ENCODE measurements around the gene SLC25A27.

The SLC25A27 gene

GRCh38 chr6:46719099-46719498 is 66.3 kb downstream of the SLC25A27 start:
- DNase-seq (ENCODE audit: low read depth): no peak

- no peak for DNase-seq (ENCODE audit: low read depth)
Observed at GRCh38 chr6:46720401-46720800, 67.6 kb downstream of the SLC25A27 start.
